ENCODE results near the gene TVP23B.
"Not testable (repeated sequence)": the region's sequence is repeated elsewhere in the genome, so short reads cannot be mapped to it uniquely, and the experiment has no call there.

The TVP23B gene

GRCh38 chr17:18794841-18795240 lies 13.9 kb downstream of the TVP23B start:
- H3K9me3 ChIP-seq (ENCODE audit: insufficient read depth, low read length); H3K4me3 ChIP-seq (ENCODE audit: insufficient read depth, low read length, poor library complexity, severe bottlenecking); H3K36me3 ChIP-seq (ENCODE audit: low read length); H2AFZ ChIP-seq (ENCODE audit: low read depth, low read length, severe bottlenecking); H3K27me3 ChIP-seq (ENCODE audit: low read length); H3K27ac ChIP-seq (ENCODE audit: low read depth, low read length); H3K4me2 ChIP-seq (ENCODE audit: low read depth, low read length, poor library complexity, severe bottlenecking); H3K9me2 ChIP-seq (replicated peaks; ENCODE audit: insufficient read depth, low read length); H3K9ac ChIP-seq (ENCODE audit: low read length); H4K20me1 ChIP-seq (ENCODE audit: low read depth, low read length); H3F3A ChIP-seq (ENCODE audit: insufficient read depth); H3K79me2 ChIP-seq (ENCODE audit: insufficient read depth, low read length): not testable (repeated sequence)

GRCh38 chr17:18796887-18797286 lies 15.9 kb downstream of the TVP23B start:
- H3K36me3 ChIP-seq (ENCODE audit: low read length); H3K27ac ChIP-seq (ENCODE audit: low read depth, low read length); H3K9ac ChIP-seq (ENCODE audit: low read length); H3K9me3 ChIP-seq (ENCODE audit: insufficient read depth, low read length); H3F3A ChIP-seq (ENCODE audit: insufficient read depth); H4K20me1 ChIP-seq (ENCODE audit: low read depth, low read length); H3K4me3 ChIP-seq (ENCODE audit: insufficient read depth, low read length, poor library complexity, severe bottlenecking); H3K4me2 ChIP-seq (ENCODE audit: low read depth, low read length, poor library complexity, severe bottlenecking); H3K27me3 ChIP-seq (ENCODE audit: low read length); H3K9me2 ChIP-seq (replicated peaks; ENCODE audit: insufficient read depth, low read length); H3K79me2 ChIP-seq (ENCODE audit: insufficient read depth, low read length); H2AFZ ChIP-seq (ENCODE audit: low read depth, low read length, severe bottlenecking): not testable (repeated sequence)

- H3K27me3 ChIP-seq (ENCODE audit: low read length); H3F3A ChIP-seq (ENCODE audit: insufficient read depth); H4K20me1 ChIP-seq (ENCODE audit: low read depth, low read length); H3K36me3 ChIP-seq (ENCODE audit: low read length); H3K4me3 ChIP-seq (ENCODE audit: insufficient read depth, low read length, poor library complexity, severe bottlenecking); H3K9ac ChIP-seq (ENCODE audit: low read length); H3K79me2 ChIP-seq (ENCODE audit: insufficient read depth, low read length); H3K27ac ChIP-seq (ENCODE audit: low read depth, low read length); H2AFZ ChIP-seq (ENCODE audit: low read depth, low read length, severe bottlenecking); H3K9me3 ChIP-seq (ENCODE audit: insufficient read depth, low read length); H3K4me2 ChIP-seq (ENCODE audit: low read depth, low read length, poor library complexity, severe bottlenecking); H3K9me2 ChIP-seq (replicated peaks; ENCODE audit: insufficient read depth, low read length): not testable (repeated sequence)
These were observed 22.7 kb downstream of the TVP23B start for GRCh38 chr17:18803458-18804245.

GRCh38 chr17:18815924-18816323 lies 34.9 kb downstream of the TVP23B start:
- H3K79me2 ChIP-seq (ENCODE audit: insufficient read depth, low read length); H3K4me2 ChIP-seq (ENCODE audit: low read depth, low read length, poor library complexity, severe bottlenecking); H3K4me3 ChIP-seq (ENCODE audit: insufficient read depth, low read length, poor library complexity, severe bottlenecking); H3K36me3 ChIP-seq (ENCODE audit: low read length); H3F3A ChIP-seq (ENCODE audit: insufficient read depth); H3K9ac ChIP-seq (ENCODE audit: low read length); H2AFZ ChIP-seq (ENCODE audit: low read depth, low read length, severe bottlenecking); H3K27me3 ChIP-seq (ENCODE audit: low read length); H3K27ac ChIP-seq (ENCODE audit: low read depth, low read length); H4K20me1 ChIP-seq (ENCODE audit: low read depth, low read length); H3K9me2 ChIP-seq (replicated peaks; ENCODE audit: insufficient read depth, low read length); H3K9me3 ChIP-seq (ENCODE audit: insufficient read depth, low read length): not testable (repeated sequence)

GRCh38 chr17:18816489-18817371 lies 35.7 kb downstream of the TVP23B start:
- not testable (repeated sequence) for H3K27me3 ChIP-seq (ENCODE audit: low read length); H3K36me3 ChIP-seq (ENCODE audit: low read length); H3K27ac ChIP-seq (ENCODE audit: low read depth, low read length); H3K4me3 ChIP-seq (ENCODE audit: insufficient read depth, low read length, poor library complexity, severe bottlenecking); H3K79me2 ChIP-seq (ENCODE audit: insufficient read depth, low read length); H3K9ac ChIP-seq (ENCODE audit: low read length); H3K9me3 ChIP-seq (ENCODE audit: insufficient read depth, low read length); H2AFZ ChIP-seq (ENCODE audit: low read depth, low read length, severe bottlenecking); H3F3A ChIP-seq (ENCODE audit: insufficient read depth); H3K9me2 ChIP-seq (replicated peaks; ENCODE audit: insufficient read depth, low read length); H3K4me2 ChIP-seq (ENCODE audit: low read depth, low read length, poor library complexity, severe bottlenecking); H4K20me1 ChIP-seq (ENCODE audit: low read depth, low read length)
- TF ChIP-seq CTCF (IDR thresholded peaks at IDR 0.05; ENCODE audit: insufficient read depth, low read length, poor library complexity, severe bottlenecking), result peak; percentile 45

- not testable (repeated sequence) for H3K79me2 ChIP-seq (ENCODE audit: insufficient read depth, low read length); H3K4me2 ChIP-seq (ENCODE audit: low read depth, low read length, poor library complexity, severe bottlenecking); H3K9me2 ChIP-seq (replicated peaks; ENCODE audit: insufficient read depth, low read length); H3K27ac ChIP-seq (ENCODE audit: low read depth, low read length); H3K9ac ChIP-seq (ENCODE audit: low read length); H3F3A ChIP-seq (ENCODE audit: insufficient read depth); H4K20me1 ChIP-seq (ENCODE audit: low read depth, low read length); H3K27me3 ChIP-seq (ENCODE audit: low read length); H3K9me3 ChIP-seq (ENCODE audit: insufficient read depth, low read length); H3K4me3 ChIP-seq (ENCODE audit: insufficient read depth, low read length, poor library complexity, severe bottlenecking); H2AFZ ChIP-seq (ENCODE audit: low read depth, low read length, severe bottlenecking); H3K36me3 ChIP-seq (ENCODE audit: low read length)
These were observed 40.4 kb downstream of the TVP23B start for GRCh38 chr17:18821430-18821829.

GRCh38 chr17:18827613-18828012 lies 46.6 kb downstream of the TVP23B start:
- not testable (repeated sequence) for H3K9ac ChIP-seq (ENCODE audit: low read length); H3K27me3 ChIP-seq (ENCODE audit: low read length); H3K27ac ChIP-seq (ENCODE audit: low read depth, low read length); H4K20me1 ChIP-seq (ENCODE audit: low read depth, low read length); H3K9me3 ChIP-seq (ENCODE audit: insufficient read depth, low read length); H3F3A ChIP-seq (ENCODE audit: insufficient read depth); H3K4me2 ChIP-seq (ENCODE audit: low read depth, low read length, poor library complexity, severe bottlenecking); H2AFZ ChIP-seq (ENCODE audit: low read depth, low read length, severe bottlenecking); H3K9me2 ChIP-seq (replicated peaks; ENCODE audit: insufficient read depth, low read length); H3K4me3 ChIP-seq (ENCODE audit: insufficient read depth, low read length, poor library complexity, severe bottlenecking); H3K36me3 ChIP-seq (ENCODE audit: low read length); H3K79me2 ChIP-seq (ENCODE audit: insufficient read depth, low read length)
